ENCODE measurements around the gene ICE2.

The ICE2 gene

DNA sequence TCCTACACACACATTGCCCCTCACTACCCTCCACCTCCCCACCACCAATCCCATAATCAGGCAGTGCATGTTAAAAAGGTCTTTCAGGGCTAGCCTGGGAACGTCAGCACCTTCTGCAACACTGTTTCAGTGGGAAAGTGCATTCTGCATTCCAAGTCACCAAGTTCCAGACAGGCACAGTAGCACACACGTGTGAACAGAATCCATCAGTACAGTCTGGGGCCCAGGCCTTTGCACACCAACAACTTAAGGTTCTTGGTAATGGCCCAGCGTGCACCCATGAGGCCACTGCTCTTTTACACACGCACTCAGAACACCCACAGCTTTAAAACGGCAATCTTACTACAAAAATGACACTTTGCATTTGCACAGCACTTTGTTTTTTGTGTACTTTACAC lies 82.4 kb downstream of the ICE2 start:
- Histone ChIP-seq H2AFZ (ENCODE audit: low read length, unreplicated experiment) (no peak overlapping the region), H3K27ac (ENCODE audit: low read depth, low read length) (peak overlapping the region; percentile 98), H3K36me3 (ENCODE audit: insufficient read depth, low read length) (peaks cover 40% of the 10 kb centered on the region), H3K4me1 (ENCODE audit: control insufficient read depth, insufficient read depth, low read length, unreplicated experiment) (peaks cover 57% of the 10 kb centered on the region), H3K27me3 (ENCODE audit: insufficient read depth, low read length) (no peaks in the 10 kb centered on the region), H3K79me2 (ENCODE audit: control insufficient read depth, insufficient read depth, low read length, unreplicated experiment) (peaks cover 66% of the 10 kb centered on the region), H3K4me3 (ENCODE audit: low read depth, low read length) (peak overlapping the region; percentile 95)

DNA sequence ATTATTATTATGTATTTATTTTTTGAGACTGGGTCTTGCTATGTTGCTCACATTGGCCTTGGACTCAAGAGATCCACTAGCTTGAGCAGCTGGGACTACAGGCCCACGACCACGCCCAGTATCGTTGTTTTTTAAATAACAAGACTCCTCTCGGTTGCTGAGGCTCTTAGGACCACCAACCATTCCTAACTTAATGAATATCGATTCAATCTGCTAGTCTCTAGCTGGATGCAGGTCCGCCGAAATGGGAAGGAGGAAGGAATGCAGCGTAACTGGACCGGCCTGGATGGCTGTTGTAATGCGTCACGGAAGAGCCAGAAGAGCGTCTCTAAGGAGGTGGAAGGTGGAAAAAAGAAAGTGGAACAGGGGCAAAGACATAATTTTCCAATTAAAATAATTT lies 82.8 kb downstream of the ICE2 start:
- H2AFZ ChIP-seq (ENCODE audit: low read length, unreplicated experiment): no peak overlapping the region
- peaks cover 40% of the 10 kb centered on the region for H3K36me3 ChIP-seq (ENCODE audit: insufficient read depth, low read length)
- H3K79me2 ChIP-seq (ENCODE audit: control insufficient read depth, insufficient read depth, low read length, unreplicated experiment): peaks cover 70% of the 10 kb centered on the region
- peak overlapping the region; percentile 95 for H3K4me3 ChIP-seq (ENCODE audit: low read depth, low read length)
- peaks cover 56% of the 10 kb centered on the region for H3K4me1 ChIP-seq (ENCODE audit: control insufficient read depth, insufficient read depth, low read length, unreplicated experiment)
- peak overlapping the region; percentile 98 for H3K27ac ChIP-seq (ENCODE audit: low read depth, low read length)
- no peaks in the 10 kb centered on the region for H3K27me3 ChIP-seq (ENCODE audit: insufficient read depth, low read length)

DNA sequence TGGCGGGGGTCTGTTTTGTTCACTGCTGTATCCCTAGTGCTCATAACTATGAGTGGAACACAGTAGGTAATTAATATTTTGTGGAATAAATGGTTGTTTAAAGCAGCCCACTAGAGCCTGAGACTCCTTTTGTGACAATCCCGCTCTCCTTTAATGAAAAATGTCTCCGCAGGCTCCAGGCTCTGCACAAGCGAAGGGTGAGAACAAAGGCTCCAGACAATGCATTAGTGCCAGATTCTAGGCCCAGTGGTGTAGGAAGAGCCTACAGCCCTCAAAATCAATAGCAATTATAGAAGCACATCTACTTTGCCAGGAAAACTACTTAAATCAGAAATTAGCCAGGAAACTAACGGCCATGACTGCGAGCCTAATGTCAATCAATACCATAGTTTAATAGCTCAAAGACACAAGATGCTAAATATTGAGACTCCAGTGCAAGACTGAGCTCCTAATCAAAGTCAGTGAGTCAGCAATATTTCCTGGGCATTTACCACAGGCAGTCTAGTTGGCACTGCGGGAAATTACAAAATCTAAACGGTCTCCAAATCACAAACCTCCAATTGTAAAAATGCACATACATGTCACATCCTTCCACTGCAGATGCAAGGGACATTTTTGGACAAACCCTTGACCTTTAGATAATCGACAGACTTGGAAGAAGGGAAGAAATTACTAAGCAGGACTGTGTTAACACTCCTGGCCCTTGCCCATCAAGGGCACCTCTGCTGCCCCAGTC lies 83.5 kb downstream of the ICE2 start:
- Histone ChIP-seq H3K36me3 (ENCODE audit: insufficient read depth, low read length) (peaks cover 40% of the 10 kb centered on the region), H3K27me3 (ENCODE audit: insufficient read depth, low read length) (no peaks in the 10 kb centered on the region), H3K4me1 (ENCODE audit: control insufficient read depth, insufficient read depth, low read length, unreplicated experiment) (peaks cover 56% of the 10 kb centered on the region), H3K79me2 (ENCODE audit: control insufficient read depth, insufficient read depth, low read length, unreplicated experiment) (peaks cover 71% of the 10 kb centered on the region), H3K4me3 (ENCODE audit: low read depth, low read length) (peak overlapping the region; percentile 95), H2AFZ (ENCODE audit: low read length, unreplicated experiment) (no peak overlapping the region), H3K27ac (ENCODE audit: low read depth, low read length) (peak overlapping the region; percentile 98)

DNA sequence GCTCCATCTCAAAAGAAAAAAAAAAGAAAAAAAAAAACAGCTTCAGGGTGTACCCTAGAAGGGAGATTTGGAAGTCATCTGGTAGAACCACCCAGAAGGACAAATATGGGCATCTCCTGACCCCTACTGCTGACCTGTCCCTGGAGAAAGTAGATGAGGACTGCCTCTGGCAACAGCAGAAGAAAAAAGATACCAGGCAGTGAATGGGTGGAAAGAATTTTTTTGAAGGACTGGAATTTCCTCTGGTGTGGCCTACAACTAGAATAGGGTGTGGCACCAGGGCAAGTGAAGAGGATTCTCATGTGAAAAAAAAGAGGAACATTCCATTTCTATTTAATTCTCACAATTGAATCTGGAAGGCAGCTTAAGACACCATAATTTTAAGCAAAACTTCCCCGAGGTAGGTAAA lies 84.2 kb downstream of the ICE2 start:
- Histone ChIP-seq H3K36me3 (ENCODE audit: insufficient read depth, low read length) (peaks cover 48% of the 10 kb centered on the region), H2AFZ (ENCODE audit: low read length, unreplicated experiment) (no peak overlapping the region), H3K4me1 (ENCODE audit: control insufficient read depth, insufficient read depth, low read length, unreplicated experiment) (peaks cover 56% of the 10 kb centered on the region), H3K27me3 (ENCODE audit: insufficient read depth, low read length) (no peaks in the 10 kb centered on the region), H3K27ac (ENCODE audit: low read depth, low read length) (peak overlapping the region; percentile 98), H3K4me3 (ENCODE audit: low read depth, low read length) (peak overlapping the region; percentile 95), H3K79me2 (ENCODE audit: control insufficient read depth, insufficient read depth, low read length, unreplicated experiment) (peaks cover 77% of the 10 kb centered on the region)

DNA sequence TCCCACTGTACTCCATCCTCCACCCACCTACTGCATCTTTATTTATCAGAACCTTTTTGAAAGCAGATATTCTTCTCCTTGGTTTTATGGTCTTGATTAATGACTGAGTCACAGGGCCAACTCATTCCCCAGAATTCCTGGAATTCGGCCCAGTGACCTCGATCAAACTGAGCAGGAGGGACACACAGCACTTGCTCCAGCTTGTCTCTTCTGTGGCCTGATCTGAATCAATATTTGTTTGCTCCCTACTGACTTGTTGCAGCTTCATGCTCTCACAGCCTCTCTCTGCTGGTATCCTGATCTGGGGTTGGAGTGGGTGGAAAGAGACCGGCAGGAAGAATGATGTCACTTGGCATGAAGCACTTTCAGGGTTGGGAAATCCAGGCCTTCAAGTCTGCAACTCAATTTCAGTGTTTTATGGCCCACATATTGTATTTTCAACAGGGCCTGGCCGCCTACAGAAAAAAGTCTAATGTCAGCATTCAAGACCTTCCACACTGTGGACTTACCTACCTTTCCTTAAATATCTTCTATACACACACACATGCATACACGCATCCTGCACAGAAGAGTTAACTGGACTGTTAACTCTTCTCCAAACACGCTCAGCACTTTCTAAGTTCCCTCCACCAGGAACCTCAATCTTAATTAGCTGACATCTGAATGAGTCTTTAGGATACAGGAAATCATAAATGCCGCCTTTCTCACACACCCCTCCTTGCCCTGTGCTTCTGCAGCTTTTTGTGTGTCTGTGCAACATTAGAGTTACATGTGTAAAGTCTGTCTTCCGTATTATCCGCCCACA lies 85.8 kb downstream of the ICE2 start:
- Histone ChIP-seq H3K4me1 (ENCODE audit: control insufficient read depth, insufficient read depth, low read length, unreplicated experiment) (peaks cover 58% of the 10 kb centered on the region), H3K4me3 (ENCODE audit: low read depth, low read length) (peak overlapping the region; percentile 95)

DNA sequence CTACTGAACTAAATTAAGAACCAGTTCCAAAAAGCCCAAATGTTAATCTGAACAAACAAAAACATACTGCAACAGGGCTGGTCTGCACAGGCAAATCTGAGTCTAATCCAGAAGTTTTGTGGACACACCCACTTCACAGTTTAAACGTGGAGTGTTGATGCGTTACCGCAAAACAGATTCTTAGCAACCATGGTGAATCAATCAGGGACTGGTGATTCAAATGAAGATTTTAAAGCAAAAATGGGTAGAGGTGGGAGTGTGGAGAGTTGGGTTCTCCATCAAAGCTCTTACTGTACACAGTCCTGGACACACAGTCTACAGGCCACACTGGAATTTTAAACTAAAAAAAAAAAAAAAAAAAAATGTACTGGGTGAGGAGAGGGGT lies 86.3 kb downstream of the ICE2 start:
- H3K4me3 ChIP-seq (ENCODE audit: low read depth, low read length): peak overlapping the region; percentile 95
- H3K79me2 ChIP-seq (ENCODE audit: control insufficient read depth, insufficient read depth, low read length, unreplicated experiment): peaks cover 97% of the 10 kb centered on the region
- H3K27ac ChIP-seq (ENCODE audit: low read depth, low read length): peak overlapping the region; percentile 98
- H2AFZ ChIP-seq (ENCODE audit: low read length, unreplicated experiment): no peak overlapping the region
- H3K27me3 ChIP-seq (ENCODE audit: insufficient read depth, low read length): no peaks in the 10 kb centered on the region
- H3K36me3 ChIP-seq (ENCODE audit: insufficient read depth, low read length): peaks cover 53% of the 10 kb centered on the region
- peaks cover 60% of the 10 kb centered on the region for H3K4me1 ChIP-seq (ENCODE audit: control insufficient read depth, insufficient read depth, low read length, unreplicated experiment)

More for the DNA sequence above, 85.8 kb downstream of the ICE2 start:
- H2AFZ ChIP-seq (ENCODE audit: low read length, unreplicated experiment): no peak overlapping the region
- H3K79me2 ChIP-seq (ENCODE audit: control insufficient read depth, insufficient read depth, low read length, unreplicated experiment): peaks cover 93% of the 10 kb centered on the region
- no peaks in the 10 kb centered on the region for H3K27me3 ChIP-seq (ENCODE audit: insufficient read depth, low read length)
- peaks cover 52% of the 10 kb centered on the region for H3K36me3 ChIP-seq (ENCODE audit: insufficient read depth, low read length)
- H3K27ac ChIP-seq (ENCODE audit: low read depth, low read length): peak overlapping the region; percentile 98

DNA sequence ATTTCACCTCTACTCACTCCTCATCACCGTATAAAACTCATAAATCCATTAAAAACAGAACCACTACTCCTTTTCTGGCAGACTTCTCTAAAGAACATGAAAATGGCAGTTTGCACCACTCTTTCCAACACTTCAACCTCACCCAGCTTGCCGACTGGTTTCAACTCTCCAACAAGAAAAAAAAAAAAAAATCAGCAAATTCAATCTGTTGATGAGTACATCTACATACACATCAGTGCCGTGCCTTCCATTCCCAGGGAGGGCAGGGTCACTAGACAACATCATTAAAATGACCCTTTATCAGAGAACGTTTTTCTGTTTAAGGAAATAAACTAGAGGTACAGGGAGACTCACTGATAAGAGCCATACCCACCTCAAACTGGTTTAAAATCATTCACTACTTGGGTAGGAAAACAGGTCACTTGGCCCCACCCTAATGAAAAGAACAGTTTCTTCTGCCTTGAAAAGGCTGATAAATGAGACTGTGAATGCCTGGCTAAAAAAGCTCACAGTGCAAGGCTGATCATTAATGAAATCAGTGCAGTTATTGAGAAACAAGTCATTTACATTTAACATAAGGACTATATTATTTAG lies 87.1 kb downstream of the ICE2 start:
- Histone ChIP-seq H3K27ac (ENCODE audit: low read depth, low read length) (peak overlapping the region; percentile 98), H3K4me3 (ENCODE audit: low read depth, low read length) (peak overlapping the region; percentile 95), H3K36me3 (ENCODE audit: insufficient read depth, low read length) (peaks cover 57% of the 10 kb centered on the region), H3K4me1 (ENCODE audit: control insufficient read depth, insufficient read depth, low read length, unreplicated experiment) (peaks cover 68% of the 10 kb centered on the region), H3K27me3 (ENCODE audit: insufficient read depth, low read length) (no peaks in the 10 kb centered on the region), H3K79me2 (ENCODE audit: control insufficient read depth, insufficient read depth, low read length, unreplicated experiment) (peaks cover 97% of the 10 kb centered on the region), H2AFZ (ENCODE audit: low read length, unreplicated experiment) (no peak overlapping the region)

DNA sequence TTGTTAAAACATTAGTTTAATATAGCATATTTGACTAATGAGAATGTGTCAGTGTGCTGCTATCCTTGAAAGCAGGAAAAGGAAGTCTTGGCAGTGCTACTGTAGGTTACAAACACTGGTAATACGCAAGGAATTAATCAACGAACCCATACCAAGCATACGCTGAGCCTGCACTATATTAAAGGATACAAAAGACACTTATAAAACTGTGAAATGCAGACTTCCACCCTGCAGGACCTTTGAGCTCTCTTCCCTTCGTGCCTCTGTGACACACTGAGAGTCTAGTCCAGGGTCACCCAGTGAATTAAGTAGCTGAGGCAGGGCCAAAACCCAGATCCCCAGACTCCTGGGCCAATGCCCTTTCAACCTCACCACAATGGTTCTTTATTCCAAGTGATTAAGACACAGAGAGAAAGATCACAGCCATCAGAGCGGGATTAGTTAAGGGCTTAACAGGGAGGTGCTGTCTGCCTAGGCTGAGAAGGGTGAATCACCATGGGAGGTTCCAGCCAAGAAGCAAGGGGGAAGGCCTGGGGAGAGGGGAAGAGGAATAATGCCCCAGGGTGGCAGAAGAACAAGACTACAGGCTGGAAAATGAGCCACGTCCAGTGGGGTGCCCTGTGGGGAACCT lies 88.0 kb downstream of the ICE2 start:
- peak overlapping the region; percentile 98 for H3K27ac ChIP-seq (ENCODE audit: low read depth, low read length)
- no peak overlapping the region for H2AFZ ChIP-seq (ENCODE audit: low read length, unreplicated experiment)
- H3K4me3 ChIP-seq (ENCODE audit: low read depth, low read length): peak overlapping the region; percentile 95
- H3K79me2 ChIP-seq (ENCODE audit: control insufficient read depth, insufficient read depth, low read length, unreplicated experiment): peaks cover 97% of the 10 kb centered on the region
- H3K4me1 ChIP-seq (ENCODE audit: control insufficient read depth, insufficient read depth, low read length, unreplicated experiment): peaks cover 76% of the 10 kb centered on the region
- peaks cover 57% of the 10 kb centered on the region for H3K36me3 ChIP-seq (ENCODE audit: insufficient read depth, low read length)
- H3K27me3 ChIP-seq (ENCODE audit: insufficient read depth, low read length): no peaks in the 10 kb centered on the region

DNA sequence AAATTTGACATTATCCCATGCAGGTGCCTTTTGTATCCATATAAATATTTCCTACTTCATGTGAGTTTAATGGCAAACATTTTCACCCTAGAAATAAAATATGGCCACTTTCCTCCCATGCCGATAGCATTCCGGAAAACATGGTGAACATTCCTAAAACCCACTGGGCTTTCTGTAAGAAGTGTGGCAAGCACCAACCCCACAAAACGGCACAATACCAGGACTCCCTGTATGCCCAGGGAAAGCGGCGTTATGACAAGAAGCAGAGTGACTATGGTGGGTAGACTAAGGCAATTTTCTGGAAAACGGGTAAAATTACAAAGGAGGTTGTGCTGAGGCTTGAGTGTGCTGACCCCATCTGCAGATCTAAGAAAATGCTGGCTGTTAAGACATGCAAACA lies 88.7 kb downstream of the ICE2 start:
- Histone ChIP-seq H3K4me3 (ENCODE audit: low read depth, low read length) (peak overlapping the region; percentile 95), H3K27me3 (ENCODE audit: insufficient read depth, low read length) (no peaks in the 10 kb centered on the region), H3K79me2 (ENCODE audit: control insufficient read depth, insufficient read depth, low read length, unreplicated experiment) (peaks cover 95% of the 10 kb centered on the region), H3K27ac (ENCODE audit: low read depth, low read length) (peak overlapping the region; percentile 98), H2AFZ (ENCODE audit: low read length, unreplicated experiment) (no peak overlapping the region), H3K4me1 (ENCODE audit: control insufficient read depth, insufficient read depth, low read length, unreplicated experiment) (peaks cover 80% of the 10 kb centered on the region), H3K36me3 (ENCODE audit: insufficient read depth, low read length) (peaks cover 56% of the 10 kb centered on the region)

DNA sequence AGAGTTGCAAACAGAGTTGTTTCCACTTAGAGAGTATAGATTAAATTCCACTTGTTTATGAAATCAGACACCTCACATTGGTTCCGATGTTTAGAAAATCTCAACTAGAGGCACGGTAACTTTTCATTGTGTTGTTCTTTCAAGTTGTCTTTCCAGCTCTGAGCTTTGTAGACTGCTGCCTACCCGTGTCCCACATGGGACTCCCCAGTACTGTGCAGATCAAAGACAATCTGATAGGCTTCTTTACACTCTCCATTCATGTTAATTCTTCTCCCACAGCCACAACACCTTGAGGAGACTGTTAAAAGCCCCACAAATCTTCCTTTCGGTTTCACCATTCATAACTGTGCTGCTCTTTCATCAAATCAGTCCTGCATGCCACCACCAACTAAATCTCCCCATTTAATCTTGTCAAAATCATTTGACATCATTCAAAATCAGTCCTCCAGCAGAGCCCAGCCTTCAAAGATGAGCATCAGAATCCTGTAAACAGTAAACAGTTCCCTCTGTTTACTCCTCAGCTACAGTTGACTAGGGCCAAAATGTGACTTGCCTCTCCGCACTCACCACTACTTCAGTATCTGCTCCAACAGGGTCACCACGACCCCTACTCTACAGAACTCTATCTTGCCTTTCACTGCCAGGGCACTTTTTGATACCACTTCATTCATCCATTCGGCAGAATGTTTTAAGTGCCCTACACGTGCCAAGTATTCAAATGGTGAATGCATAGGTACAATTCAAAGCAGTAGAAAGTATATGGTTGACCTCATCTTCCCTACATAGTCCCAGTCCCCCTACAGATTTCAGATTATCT lies 89.5 kb downstream of the ICE2 start:
- Histone ChIP-seq H3K27ac (ENCODE audit: low read depth, low read length) (peak overlapping the region; percentile 98), H3K4me3 (ENCODE audit: low read depth, low read length) (peak overlapping the region; percentile 95), H3K36me3 (ENCODE audit: insufficient read depth, low read length) (peaks cover 53% of the 10 kb centered on the region), H2AFZ (ENCODE audit: low read length, unreplicated experiment) (no peak overlapping the region), H3K4me1 (ENCODE audit: control insufficient read depth, insufficient read depth, low read length, unreplicated experiment) (peaks cover 78% of the 10 kb centered on the region), H3K79me2 (ENCODE audit: control insufficient read depth, insufficient read depth, low read length, unreplicated experiment) (peaks cover 95% of the 10 kb centered on the region), H3K27me3 (ENCODE audit: insufficient read depth, low read length) (no peaks in the 10 kb centered on the region)

All from ACC112 (cell line).